Dendritic cell treated with granulocyte-macrophage colony-stimulating factor and Interleukin-4, amounts not matched to agents 40 ng/mL and 50 ng/mL, for 4 days (primary cell): ENCODE data around the gene PLA2G4C.

Experiments used
- H3K27ac Mint-ChIP-seq: one replicate; pipeline ENCODE4 v1.8.0; 2022; ENCODE audit warnings: mild to moderate bottlenecking, mixed read lengths
- H3K27me3 Mint-ChIP-seq: one replicate; pipeline ENCODE4 v1.8.0; 2022; ENCODE audit warnings: mild to moderate bottlenecking, mixed read lengths
- H3K36me3 Mint-ChIP-seq: one replicate; pipeline ENCODE4 v1.8.0; 2022; ENCODE audit warnings: low read depth, mixed read lengths
- H3K4me1 Mint-ChIP-seq: one replicate; pipeline ENCODE4 v1.8.0; 2022; ENCODE audit warnings: low read depth, mixed read lengths
- H3K4me3 Mint-ChIP-seq: one replicate; pipeline ENCODE4 v1.8.0; 2022; ENCODE audit warnings: mild to moderate bottlenecking, moderate library complexity, mixed read lengths
- H3K9me3 Mint-ChIP-seq: one replicate; pipeline ENCODE4 v1.8.0; 2022; ENCODE audit warnings: mixed read lengths
- intact Hi-C: fragments of 100-400 bp; cut with micrococcal nuclease; formaldehyde crosslinking; loops from one replicate; pipeline ENCODE4 v1.15.0; 2022

PLA2G4C gene

GRCh38 chr19:48010932-48011758 is 99.5 kb downstream of the PLA2G4C start:
- intact Hi-C loops = no loop called here
- H3K27me3 Mint-ChIP-seq = peaks cover 1% of the 10 kb centered on the region
- no peaks in the 10 kb centered on the region for H3K4me1 Mint-ChIP-seq
- peaks cover 9% of the 10 kb centered on the region for H3K9me3 Mint-ChIP-seq
- no peaks in the 10 kb centered on the region for H3K36me3 Mint-ChIP-seq
- no peak overlapping the region for H3K4me3 Mint-ChIP-seq
- H3K27ac Mint-ChIP-seq = no peak overlapping the region

GRCh38 chr19:48006762-48007161 is 103.9 kb downstream of the PLA2G4C start:
- Mint-ChIP-seq H3K27ac (no peak overlapping the region), H3K27me3 (no peaks in the 10 kb centered on the region), H3K4me1 (no peaks in the 10 kb centered on the region), H3K36me3 (no peaks in the 10 kb centered on the region), H3K9me3 (peaks cover 9% of the 10 kb centered on the region), H3K4me3 (no peak overlapping the region)
- intact Hi-C loops = no loop called here

- Mint-ChIP-seq H3K4me3 (no peak overlapping the region), H3K4me1 (no peaks in the 10 kb centered on the region), H3K36me3 (no peaks in the 10 kb centered on the region), H3K27me3 (peaks cover 2% of the 10 kb centered on the region), H3K27ac (no peak overlapping the region), H3K9me3 (peaks cover 9% of the 10 kb centered on the region)
- intact Hi-C loops = no loop called here
Measured at GRCh38 chr19:48004236-48004635, 106.4 kb downstream of the PLA2G4C start.

- no peak overlapping the region for H3K27ac Mint-ChIP-seq
- peaks cover 4% of the 10 kb centered on the region for H3K27me3 Mint-ChIP-seq
- no peak overlapping the region for H3K4me3 Mint-ChIP-seq
- H3K9me3 Mint-ChIP-seq = no peaks in the 10 kb centered on the region
- no peaks in the 10 kb centered on the region for H3K4me1 Mint-ChIP-seq
- H3K36me3 Mint-ChIP-seq = no peaks in the 10 kb centered on the region
- intact Hi-C loops = no loop called here
Measured at GRCh38 chr19:48000846-48001245, 109.8 kb downstream of the PLA2G4C start.

- intact Hi-C loops = no loop called here
- no peak overlapping the region for H3K4me3 Mint-ChIP-seq
- H3K27me3 Mint-ChIP-seq = peaks cover 7% of the 10 kb centered on the region
- H3K36me3 Mint-ChIP-seq = no peaks in the 10 kb centered on the region
- no peaks in the 10 kb centered on the region for H3K9me3 Mint-ChIP-seq
- H3K27ac Mint-ChIP-seq = no peak overlapping the region
- no peaks in the 10 kb centered on the region for H3K4me1 Mint-ChIP-seq
Measured at GRCh38 chr19:47998800-47999199, 111.8 kb downstream of the PLA2G4C start.
